ENCODE results near the gene DDN. TPM values are rescaled to one million over a fixed set of nuclear protein-coding genes. Genes with fewer than 3 reads are reported as not detected.

Gene DDN
- total and polyA plus RNA-seq, 2 donors (not counting 3 experiments of a cell fraction or from before 2014, with no cell fraction given): 0.07 to 0.22 TPM

DNA sequence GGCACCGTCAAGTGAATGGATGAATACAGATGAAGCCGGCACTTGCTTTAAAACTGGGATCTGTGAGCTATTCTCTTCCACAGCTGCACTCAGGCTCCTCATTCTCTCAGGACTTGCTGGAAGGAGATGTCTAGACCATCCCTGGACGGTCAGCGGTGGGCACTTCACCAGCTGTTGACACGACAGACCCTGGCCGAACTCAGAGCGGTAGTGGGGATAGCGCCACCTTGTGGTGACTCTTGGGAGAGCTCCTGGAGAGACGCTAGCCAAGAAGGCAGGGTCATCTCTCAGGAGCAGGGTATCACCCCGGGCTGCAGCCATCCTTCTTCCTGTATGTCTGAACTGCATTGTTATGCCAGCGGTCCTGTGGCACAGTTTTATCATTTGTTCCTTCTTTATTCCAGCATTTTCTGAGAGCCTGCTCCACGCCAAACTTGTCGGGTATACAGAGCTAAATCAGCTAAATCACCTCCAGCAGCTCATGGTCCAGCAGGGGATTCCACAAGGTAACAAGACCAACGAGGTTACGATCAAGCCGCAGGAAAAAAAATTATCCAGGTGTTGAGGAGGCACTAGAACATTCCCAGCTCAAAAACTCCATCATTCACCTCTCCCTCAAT is 11.0 kb downstream of the DDN start:
- Histone ChIP-seq H3K9me1 (replicated peaks; ENCODE audit: control insufficient read depth, extremely low read depth, insufficient read depth, low read length) (no peaks in the 10 kb centered on the region), H3K4me1 (ENCODE audit: control insufficient read depth, extremely low read depth, insufficient read depth, low read length) (no peaks in the 10 kb centered on the region), H3K36me3 (ENCODE audit: control insufficient read depth in 2 of 2, extremely low read depth in 1 of 2, insufficient read depth in 2 of 2, low read length in 2 of 2) (no peaks in the 10 kb centered on the region), H3K27me3 (ENCODE audit: control insufficient read depth in 2 of 2, insufficient read depth in 2 of 2, low read length in 2 of 2) (peaks cover 53 to 60% of the 10 kb centered on the region in 2 experiments), H3K27ac (ENCODE audit: insufficient read depth, low read depth, low read length) (no peak overlapping the region), H3K79me2 (ENCODE audit: control insufficient read depth, insufficient read depth, low read length) (no peaks in the 10 kb centered on the region), H4K20me1 (replicated peaks; ENCODE audit: control insufficient read depth, extremely low read depth, insufficient read depth, low read length) (no peaks in the 10 kb centered on the region), H3K9me3 (replicated peaks; ENCODE audit: control insufficient read depth, insufficient read depth, low read length) (no peaks in the 10 kb centered on the region), H3K4me3 (replicated peaks in 1 of 3; ENCODE audit: insufficient read depth in 1 of 3, low read depth in 1 of 3, low read length in 3 of 3) (no peak overlapping the region), H3K9ac (replicated peaks; ENCODE audit: extremely low read depth, insufficient read depth, low read length) (no peak overlapping the region), H3K4me2 (ENCODE audit: insufficient read depth, low read length) (no peak overlapping the region), H2AFZ (ENCODE audit: low read depth, low read length) (no peak overlapping the region)
- DNase-seq (ENCODE audit: low read depth, low spot score) (peak; percentile 61), FAIRE-seq (peak; percentile 67)
- POLR2A ChIA-PET: no interaction called here
- intact Hi-C loops (cut with micrococcal nuclease): loop anchor here (2.0 to 5.0 kb wide), 2 partner anchors 13 to 66 kb away; no protein-coding TSS in a partner anchor
- no TSS peak for BruUV-seq (replicated peaks)
- CTCF ChIA-PET: interaction anchor here (0.5 to 2.5 kb wide), 46 partner anchors 10 to 226 kb away, joined by 3 to 125 read pairs (median 5); partner anchors contain the start of genes ARF3, DDN, DDX23 and FKBP11
- TF ChIP-seq JUN (IDR thresholded peaks at IDR 0.05; ENCODE audit: borderline replicate concordance, insufficient read depth, insufficient read length, low read depth): no peak
- TF ChIP-seq GATA2 (IDR thresholded peaks at IDR 0.05; ENCODE audit: insufficient read depth, insufficient read length, low read depth, low read length): no peak
- TF ChIP-seq, protein P1, sequence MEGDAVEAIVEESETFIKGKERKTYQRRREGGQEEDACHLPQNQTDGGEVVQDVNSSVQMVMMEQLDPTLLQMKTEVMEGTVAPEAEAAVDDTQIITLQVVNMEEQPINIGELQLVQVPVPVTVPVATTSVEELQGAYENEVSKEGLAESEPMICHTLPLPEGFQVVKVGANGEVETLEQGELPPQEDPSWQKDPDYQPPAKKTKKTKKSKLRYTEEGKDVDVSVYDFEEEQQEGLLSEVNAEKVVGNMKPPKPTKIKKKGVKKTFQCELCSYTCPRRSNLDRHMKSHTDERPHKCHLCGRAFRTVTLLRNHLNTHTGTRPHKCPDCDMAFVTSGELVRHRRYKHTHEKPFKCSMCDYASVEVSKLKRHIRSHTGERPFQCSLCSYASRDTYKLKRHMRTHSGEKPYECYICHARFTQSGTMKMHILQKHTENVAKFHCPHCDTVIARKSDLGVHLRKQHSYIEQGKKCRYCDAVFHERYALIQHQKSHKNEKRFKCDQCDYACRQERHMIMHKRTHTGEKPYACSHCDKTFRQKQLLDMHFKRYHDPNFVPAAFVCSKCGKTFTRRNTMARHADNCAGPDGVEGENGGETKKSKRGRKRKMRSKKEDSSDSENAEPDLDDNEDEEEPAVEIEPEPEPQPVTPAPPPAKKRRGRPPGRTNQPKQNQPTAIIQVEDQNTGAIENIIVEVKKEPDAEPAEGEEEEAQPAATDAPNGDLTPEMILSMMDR (IDR thresholded peaks at IDR 0.05; ENCODE audit: extremely low read depth in 1 of 2, insufficient read depth in 1 of 2, low read depth in 1 of 2, low read length in 2 of 2): peak; percentile 92 to 93
- TF ChIP-seq, protein P2, sequence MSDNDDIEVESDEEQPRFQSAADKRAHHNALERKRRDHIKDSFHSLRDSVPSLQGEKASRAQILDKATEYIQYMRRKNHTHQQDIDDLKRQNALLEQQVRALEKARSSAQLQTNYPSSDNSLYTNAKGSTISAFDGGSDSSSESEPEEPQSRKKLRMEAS (IDR thresholded peaks at IDR 0.05; ENCODE audit: insufficient read depth, insufficient read length): no peak
- no peak for TF ChIP-seq POLR2AphosphoS5 (IDR thresholded peaks at IDR 0.05; ENCODE audit: insufficient read depth, low read depth, low read length)
- TF ChIP-seq FOS (IDR thresholded peaks at IDR 0.05; ENCODE audit: borderline replicate concordance, insufficient read depth, low read length): no peak
- TF ChIP-seq MYC (IDR thresholded peaks at IDR 0.05; ENCODE audit: low read depth, low read length): no peak
- dilution Hi-C loops (cut with MboI; ENCODE audit: extremely low pct_ligation_motif_present, low sequenced_read_pairs): no loop called here

All from endothelial cell of umbilical vein (primary cell).